Activated gamma-delta T cell treated with anti-CD3 and anti-CD28 coated beads, Interleukin-2, amount 50 U/mL, for 16 hours (primary cell): ENCODE data around the gene CSNK2A1.

Experiments used
- DNase-seq: peaks from one replicate; pipeline ENCODE4 v3.0.0-alpha.2; 2020; ENCODE audit warnings: low read depth

CSNK2A1 gene

DNA sequence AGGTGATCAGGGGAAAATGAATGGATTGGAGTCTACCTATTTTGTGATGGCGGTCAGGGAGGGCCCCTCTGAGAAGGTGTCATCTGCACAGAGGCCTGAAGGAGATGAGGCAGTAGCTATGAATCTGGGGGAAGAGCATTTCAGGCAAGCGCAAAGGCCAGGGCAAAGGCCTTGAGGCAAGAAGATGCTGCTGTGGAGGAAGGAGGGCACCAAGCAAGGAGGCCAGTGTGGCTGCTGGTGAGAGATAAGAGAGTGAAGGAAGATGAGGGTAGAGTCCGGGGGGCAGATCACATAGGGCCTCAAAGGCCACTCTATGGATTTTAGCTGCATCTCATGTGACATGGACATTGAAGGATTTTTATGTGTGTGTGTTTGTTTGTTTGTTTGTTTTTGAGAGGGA, 20.6 kb upstream of the CSNK2A1 start:
- DNase-seq, result no peak

DNA sequence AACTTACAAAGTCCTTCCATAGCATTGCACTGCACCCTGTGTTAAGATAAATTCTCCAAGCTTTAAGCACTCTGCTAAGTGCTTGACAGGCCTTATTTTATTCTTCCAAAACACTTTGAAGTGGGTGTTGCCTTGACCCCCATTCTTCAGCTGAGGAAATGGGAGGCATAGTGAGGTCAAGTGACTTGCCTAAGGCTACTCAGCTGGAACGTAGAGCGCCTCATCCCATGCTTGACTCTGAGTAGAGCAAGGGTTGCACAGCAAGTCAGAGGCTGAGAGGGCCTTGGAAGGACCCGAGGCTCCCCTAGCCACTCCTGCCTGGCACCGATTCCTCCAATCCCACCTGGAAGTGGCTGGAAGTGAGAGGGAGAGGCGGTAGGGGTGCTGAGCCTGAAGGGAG, 19.6 kb upstream of the CSNK2A1 start:
- no peak for DNase-seq

DNA sequence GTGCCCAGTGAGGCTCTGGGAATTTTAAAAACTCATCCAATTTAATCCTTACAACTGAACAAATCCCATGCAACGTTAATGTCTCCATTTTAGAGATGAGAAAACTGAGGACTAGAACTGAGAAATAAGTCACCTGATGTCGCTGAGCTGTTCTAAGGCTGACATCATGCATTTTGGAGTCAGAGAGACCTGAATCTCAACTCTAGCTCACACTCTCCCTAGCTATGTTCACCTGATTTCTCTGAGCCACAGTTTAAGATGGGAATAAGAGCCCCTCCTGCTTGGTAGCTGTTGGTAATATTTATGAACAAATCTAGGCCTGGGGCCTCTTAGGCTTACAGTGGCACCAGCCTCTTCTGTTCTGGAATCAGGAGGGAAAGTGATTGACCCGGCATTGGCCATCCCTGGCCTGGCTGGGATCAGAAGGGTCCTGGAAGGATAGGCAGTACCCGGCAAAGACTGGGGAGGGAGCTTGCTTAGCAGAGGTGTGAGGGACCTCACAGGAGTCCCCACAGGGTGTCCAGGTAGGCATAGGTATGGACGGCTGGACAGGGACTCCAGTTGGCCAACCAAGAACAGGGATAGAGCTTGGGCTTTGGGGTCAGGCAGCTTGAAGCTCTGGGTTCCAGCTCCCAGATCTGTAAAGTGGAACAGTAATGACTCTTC, 18.8 kb upstream of the CSNK2A1 start:
- no peak for DNase-seq

DNA sequence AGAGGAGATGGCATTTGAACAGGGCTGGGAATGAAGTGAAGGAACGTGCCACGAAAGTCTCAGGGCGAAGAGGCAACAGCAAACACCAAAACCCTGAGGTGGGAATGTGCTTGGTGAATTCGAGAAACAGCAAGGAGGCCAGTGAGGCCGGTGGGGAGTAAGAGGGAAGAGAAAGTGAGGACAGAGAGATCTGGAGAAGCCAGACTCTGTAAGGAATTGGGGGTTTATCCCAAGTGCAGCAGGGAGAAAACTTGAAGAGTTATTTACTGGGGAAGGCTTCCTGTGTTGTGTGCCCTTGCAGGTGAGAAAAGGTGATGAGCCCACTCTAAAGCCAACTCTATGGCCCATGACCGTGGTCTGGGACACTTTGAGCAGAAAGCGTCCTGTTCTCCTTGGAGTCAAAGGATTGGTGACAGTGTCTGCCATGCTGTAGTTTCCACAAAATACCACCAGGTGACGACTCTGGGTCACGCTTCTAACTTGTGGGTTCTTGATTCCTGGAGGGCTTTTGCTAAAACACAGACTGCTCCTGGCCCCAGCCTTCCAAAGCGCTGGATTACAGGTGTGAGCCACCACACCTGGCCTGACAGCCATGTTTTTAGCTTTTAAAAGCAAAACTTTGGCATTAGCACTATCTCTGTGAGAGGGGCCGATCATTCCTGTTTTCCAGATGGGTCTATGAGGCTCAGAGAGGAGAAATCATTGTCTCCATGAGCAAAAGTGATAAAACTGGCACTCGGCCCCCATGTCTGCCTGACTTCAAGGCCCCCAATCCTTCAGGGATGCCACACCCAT, 18.0 kb upstream of the CSNK2A1 start:
- DNase-seq, result peak; percentile 23

DNA sequence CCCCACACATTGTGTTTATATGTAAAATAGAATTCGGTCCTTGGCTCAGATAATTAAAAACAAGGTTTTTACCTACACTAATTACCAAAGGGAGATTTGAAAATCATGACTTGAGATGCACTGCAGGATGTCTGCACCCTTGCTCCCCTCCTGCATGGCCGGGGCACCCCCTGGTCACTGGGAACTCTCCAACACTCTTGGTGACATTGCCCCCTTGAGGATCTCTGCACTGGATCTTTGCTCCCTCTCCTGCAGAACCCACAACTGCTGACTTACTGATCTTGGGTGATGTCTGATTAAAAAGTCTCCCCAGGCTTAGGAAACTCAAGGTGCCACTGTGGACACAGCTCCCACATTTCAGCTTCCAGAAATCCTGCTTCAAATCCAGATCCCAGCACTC, 17.1 kb upstream of the CSNK2A1 start:
- no peak for DNase-seq

DNA sequence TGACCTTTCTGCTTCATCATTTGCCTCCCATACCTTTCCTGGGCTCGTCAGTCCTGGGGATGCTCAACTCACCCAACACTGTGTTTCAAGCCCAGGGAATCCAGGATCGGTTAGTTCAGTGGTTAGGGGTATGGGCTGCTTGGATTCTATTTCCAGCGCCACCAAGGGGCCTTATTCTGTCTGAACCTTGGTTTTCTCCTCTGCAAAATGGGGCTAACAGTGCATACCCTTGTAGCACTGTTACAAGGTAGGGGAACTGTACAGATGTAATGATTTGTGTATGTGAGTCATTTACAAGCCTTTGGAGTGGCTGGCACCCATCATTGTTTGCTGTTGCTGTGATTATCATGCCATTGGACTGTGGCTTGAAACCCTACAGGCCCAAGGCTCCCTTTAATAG, 14.5 kb upstream of the CSNK2A1 start:
- no peak for DNase-seq

DNA sequence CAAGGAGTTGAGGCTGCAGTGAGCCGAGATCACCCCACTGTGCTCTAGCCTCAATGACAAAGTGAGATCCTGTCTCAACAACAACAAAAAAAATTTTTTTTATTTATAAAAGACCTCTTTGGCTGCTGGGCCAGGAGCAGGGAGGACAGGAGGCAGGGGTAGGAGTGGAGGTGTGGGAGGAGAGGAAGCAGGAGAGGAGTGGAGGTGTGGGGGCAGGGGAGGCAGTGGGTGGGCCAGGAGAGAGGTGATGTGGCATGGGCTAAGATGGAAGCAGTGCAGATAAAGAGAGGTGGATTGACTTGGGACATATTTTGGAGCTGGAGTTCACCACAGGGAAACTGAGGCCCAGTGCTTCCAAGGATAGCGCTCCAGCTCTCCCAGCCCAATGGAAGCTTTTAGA, 13.4 kb upstream of the CSNK2A1 start:
- no peak for DNase-seq

DNA sequence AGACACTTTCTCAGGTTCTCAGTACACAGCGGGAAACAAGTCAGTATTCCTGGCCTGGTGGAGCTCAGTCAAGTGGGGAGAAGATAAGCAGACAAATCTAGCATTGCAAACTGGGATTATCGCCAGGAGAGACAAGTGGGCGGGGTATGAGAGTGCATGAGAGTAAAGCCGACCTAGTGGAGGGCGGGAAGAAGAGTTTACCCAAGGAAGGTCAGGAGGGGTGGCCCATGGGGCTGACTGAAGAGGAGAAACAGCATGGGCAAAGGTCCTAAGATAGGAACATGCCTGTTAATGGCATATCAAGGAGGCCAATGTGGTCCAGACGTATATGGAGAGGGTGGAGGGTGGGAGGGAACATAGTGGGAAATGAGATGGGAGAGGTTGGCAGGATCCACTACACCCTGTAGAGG, 12.4 kb upstream of the CSNK2A1 start:
- no peak for DNase-seq

DNA sequence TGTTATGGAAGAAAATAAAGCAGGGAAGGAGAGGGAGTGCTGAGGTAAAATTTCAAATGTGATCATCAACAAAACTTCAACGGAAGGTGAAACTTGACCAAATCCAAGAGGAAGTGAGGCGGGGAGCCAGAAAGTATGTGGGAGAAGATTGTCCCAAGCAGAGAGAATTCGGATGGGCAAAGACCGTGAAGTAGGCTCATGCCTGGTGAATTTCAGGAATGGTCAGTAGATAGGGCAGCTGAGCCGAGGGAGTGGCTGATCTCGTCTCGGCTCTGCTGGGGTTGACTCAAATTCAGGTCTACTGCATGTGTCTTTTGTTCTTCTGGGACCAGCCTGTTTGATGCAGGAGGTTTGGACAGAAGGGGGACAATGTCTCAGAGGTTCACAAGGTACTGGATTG, 7.0 kb upstream of the CSNK2A1 start:
- no peak for DNase-seq

DNA sequence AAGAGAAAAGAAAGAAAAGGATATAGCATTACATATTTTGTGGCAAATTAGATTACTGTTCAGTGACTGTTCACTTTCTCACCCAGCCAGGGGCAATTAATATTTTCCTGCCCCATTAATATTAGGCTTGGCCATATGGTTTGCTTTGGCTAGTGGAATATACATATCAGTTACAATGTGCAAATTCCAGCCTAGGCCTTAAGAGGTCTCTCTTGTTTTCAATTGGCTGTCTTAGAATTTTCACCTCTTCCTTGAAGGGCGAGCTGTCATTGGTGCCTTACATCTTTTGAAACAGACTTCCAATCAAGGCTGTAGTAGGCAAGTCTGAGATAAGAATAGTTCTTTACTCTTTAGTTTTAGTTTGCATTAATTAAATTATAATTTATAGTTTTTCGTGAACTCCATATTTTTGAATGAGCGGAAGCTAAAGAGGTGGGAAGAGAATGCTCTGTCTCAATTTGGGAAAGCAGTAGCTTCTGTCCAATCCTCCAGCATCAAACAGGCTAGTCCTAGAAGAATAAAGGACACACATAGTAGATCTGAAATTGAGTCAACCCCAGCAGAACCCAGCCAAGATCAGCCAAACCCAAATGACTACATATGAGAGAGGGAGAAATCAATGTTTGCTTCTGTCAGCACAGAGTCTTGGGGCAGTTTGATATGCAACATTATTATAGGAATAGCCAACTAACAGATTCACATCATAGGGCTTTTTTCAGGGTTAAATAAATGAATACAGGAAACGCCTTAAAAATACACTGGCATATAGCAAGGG, 6.3 kb upstream of the CSNK2A1 start:
- DNase-seq, result no peak

DNA sequence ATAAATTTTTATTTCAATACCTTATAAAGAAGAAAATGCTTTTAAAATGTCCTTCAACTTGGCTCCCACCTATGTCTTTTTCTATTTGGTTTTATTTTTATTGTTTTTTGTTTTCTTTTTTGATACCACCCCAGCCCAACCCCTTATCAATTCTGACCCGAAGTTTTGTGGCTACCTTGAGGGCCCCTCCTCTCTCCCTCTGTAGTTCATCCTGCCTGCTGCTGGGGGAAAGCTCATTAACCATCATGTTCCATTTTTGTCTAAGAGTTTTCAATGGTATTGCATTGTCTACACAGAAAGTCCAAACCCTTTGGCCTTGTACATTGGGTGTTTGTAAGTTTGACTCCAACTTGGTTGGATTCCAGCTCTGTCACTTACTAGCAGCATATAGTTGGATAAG, 5.3 kb upstream of the CSNK2A1 start:
- no peak for DNase-seq

DNA sequence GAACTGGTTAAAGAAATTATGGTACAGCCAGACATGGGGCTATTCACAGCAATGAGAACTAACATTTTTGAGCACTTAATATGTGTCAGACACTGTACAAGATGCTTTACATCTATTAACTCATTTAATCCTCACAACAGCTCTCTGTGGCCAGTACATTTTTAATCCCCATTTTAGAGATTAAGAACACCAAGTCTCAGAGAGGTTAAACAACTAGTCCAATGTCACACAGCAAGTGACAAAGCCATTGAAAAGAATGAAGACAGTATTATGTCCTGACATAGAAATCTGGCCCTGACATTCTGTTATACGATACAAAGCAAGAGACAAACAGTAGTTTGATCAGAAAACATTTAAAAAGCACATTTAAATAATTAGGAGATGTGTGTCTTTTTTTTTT, 3.8 kb upstream of the CSNK2A1 start:
- DNase-seq, result no peak

DNA sequence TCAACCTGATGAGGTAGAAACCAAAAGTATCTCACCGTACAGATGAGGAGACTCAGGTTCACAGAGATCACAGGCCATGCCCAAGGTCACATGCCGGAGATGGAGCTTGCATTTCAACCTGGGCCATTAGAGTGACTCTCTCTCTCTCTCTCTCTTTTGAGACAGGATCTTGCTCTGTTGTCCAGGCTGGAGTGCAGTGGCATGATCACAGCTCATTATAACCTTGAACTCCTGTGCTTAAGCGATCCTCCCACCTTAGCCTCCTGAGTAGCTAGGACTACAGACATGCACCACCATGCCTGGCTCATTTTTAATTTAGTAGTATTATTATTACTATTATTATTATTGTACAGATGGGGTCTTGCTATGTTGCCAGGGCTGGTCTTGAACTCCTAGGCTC, 2.8 kb upstream of the CSNK2A1 start:
- no peak for DNase-seq

DNA sequence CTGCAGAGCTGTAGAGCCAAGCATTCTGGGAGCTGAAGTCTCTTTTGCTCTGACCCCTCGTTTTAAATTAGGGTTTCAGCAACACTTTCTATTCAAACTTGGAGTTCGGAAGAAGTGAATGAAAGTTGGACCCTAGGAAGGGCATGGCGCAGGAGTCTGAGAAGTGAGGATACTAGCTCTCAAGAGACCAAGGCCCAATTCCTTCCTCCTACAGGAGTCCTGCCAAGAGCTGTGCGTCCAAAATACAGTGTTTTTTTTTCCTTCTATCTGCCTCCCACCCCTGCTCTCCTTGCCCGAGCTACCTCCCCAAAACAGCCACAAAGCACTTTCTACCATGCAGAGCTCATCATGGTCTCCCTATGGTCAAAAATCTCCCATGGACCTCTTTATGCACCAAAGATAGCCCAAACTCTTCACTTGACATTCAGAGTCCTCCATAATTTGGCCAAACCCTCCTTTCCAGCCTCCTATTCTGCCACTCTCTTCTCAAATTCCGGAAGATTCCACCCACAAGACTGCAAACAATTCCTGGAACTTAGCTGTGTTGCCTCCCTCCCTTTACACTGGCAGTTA, 649 bp upstream of the CSNK2A1 start:
- no peak for DNase-seq

DNA sequence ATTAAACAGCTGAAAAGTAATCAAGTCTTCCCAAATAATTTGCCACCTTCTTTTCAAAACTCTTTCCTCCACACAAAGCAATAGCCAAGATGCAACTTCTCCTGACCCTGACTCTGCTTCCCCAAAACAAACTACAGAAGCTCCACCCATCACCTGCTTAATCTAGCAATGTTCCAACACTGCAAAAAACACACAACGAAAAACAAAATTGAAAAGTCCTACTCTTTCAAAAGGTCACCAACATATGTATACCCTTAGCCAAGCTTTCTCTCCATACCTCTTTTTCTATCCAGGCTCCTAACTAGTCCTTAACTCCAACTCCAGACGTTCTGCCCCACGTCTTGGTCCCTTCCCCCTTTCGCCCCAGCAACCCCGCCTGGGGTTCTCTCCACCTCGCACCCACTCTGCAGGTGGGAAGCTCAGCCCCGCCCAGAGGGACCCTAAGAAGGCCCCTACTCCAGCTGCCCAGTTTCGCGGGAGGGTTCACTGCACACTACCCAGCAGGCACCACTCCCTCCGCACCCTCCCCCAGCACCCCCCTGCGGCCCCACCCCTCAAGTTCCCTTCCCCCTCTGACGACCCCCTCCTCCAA, 717 bp downstream of the CSNK2A1 start:
- no peak for DNase-seq

DNA sequence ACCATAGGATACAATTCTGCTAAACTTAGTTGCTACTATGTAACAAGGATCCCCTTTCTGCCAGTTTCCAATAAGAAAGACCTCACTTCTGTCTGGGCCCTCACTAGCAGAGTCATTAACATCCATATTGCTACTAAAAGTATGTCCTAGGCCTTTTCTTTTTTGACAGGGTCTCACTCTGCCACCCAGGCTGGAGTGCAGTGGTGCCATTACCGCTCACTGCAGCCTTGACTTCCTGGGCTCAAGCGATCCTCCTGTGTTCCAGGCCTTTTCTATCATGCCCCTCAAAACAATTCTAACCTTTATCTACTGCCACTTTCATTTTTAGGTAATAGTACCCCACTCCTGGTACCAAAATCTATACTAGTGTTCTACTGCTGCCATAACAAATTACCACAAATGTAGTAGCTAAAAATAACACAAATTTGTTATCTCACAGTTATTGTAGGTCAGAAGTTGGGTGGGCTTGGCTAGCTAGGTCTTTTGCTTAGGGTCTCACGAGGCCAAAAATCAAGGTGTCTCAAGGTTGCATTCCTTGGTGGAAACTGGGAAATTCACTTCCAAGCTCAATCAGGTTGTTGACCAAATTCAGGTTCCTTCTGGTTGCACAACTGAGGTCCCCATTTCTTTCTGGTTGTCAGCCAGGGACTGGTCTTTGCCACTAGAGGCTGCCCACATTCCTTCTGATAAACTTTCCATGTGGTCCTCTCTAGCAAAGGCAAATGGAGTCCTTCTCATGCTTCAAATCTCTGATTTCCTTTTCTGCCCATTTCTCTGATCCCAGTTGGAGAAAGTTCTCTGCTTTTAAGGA, 3.0 kb downstream of the CSNK2A1 start:
- DNase-seq, result no peak

DNA sequence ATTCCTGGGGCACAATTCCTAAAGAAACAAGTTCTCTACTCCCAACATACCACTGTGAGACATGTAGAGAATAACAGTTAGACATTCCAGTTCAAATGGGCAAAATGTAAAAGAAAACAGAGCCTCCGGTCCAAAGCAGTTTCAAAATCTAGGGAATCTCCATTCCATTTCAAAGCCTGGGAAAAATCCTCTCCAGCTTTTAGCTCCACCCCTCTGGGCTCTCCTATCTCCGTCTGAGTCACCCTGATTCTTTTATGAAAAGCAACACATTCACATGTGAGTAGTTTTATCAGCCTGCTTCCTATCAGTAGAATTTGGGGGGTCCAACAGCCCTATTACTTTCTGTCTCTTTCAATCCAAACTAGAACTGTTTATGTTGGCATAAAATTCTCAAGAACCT, 3.7 kb downstream of the CSNK2A1 start:
- no peak for DNase-seq

DNA sequence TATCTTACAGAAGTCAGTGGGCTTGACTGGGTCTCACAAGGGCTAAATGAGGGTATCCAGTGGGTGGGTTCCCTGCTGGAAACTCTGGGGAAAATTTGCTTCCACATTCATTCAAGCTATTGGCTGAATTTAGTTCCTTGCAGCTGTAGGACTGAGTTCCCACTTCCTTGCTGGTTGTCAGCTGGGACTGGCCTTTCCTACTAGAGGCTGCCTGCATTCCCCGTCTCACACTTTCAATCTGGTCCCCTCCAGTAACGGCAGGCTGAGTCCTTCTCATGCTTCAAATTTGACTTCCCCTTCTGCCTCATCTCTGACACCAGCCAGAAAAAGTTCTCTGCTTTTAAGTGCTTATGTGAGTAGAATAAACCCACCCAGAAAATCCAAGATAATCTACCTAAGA, 4.4 kb downstream of the CSNK2A1 start:
- DNase-seq, result no peak

DNA sequence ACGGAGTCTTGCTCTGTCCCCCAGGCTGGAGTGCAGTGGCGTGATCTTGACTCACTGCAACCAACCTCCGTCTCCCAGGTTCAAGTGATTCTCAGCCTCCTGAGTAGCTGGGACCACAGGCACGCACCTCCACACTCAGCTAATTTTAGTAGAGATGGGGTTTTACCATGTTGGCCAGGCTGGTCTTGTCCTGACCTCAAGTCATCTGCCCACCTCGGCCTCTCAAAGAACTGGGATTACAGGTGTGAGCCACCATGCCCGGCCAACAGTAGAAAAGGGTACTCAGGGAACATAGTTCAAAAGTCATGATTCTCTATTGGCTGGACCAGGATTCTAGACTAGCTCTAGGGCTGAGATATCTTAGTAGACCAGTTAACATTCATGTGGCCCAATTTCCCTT, 5.6 kb downstream of the CSNK2A1 start:
- DNase-seq, result no peak

DNA sequence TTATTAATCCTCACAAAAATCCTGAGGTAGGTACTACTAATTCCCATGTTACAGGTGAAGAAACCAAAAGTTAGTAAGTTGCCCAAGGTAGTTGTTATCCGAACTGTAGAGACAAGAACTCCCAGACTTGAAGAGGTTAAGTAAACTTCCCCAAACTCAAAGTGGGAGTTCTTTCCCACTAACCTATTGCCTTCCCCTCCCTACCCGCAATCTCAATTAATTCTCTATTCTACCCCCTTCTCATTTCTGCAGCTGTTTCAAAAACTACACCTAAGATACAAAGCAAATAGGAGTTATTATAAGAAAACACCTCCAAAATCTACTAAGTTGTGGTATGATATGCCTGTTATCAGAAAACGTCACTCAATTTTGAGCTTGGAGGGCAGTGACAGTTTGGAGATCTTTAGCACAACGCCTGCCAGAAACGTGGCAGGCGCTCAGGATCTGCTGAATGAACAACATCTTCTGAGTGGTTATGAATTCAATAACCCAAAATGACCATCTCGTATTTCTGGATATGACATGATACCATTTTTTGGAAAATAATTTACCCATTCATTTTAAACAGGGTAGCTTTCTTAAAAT, 7.1 kb downstream of the CSNK2A1 start:
- DNase-seq, result no peak

DNA sequence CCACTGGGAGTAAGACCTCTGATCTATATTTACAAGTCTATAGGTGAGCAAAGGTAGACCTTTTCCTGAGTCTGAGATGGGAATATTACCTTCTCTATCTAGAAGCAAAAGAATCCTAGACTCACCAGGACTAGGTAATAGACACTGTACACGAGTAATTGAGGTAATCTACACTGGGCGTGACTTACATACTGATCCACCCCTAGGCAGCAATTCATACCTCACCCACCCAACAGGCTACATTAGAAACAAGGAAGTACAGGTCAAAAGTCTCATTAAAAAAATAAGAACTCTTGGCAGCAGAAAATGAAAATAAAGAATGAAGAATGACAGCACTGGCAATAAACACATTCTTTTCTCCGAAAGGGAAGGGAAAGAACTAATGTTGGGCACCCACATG, 7.6 kb downstream of the CSNK2A1 start:
- DNase-seq, result no peak
